H54 (cell line): Measurements from ENCODE around the gene RGP1.

Experiments used
- DNase-seq: peaks from one replicate; pipeline ENCODE4 v3.0.0; 2011; ENCODE audit warnings: low spot score, mixed read lengths; ENCODE audit not compliant: insufficient read length
- FAIRE-seq: peaks from 3 replicates; lab custom pipeline; 2011; peaks lifted over from hg19 to GRCh38; lab: Jason Lieb, UNC
- POLR2A ChIP-seq: IDR thresholded peaks from 2 replicates; pipeline ENCODE4 v1.6.1; 2011; ENCODE audit warnings: low read depth, mild to moderate bottlenecking, low read length

The RGP1 gene

GRCh38 chr9:35800530-35800929 lies 51.4 kb downstream of the RGP1 start:
- FAIRE-seq, result no peak
- DNase-seq, result no peak
- no peak for TF ChIP-seq POLR2A

- TF ChIP-seq POLR2A, result no peak
- DNase-seq (no peak), FAIRE-seq (no peak)
Observed at GRCh38 chr9:35801328-35802128, 52.4 kb downstream of the RGP1 start.

GRCh38 chr9:35806101-35806500 lies 57.0 kb downstream of the RGP1 start:
- no peak for DNase-seq
- no peak for TF ChIP-seq POLR2A
- no peak for FAIRE-seq
